GM12865 (cell line): ENCODE results near the gene ABAT.

Source experiments
- DNase-seq: peaks from one replicate; pipeline ENCODE4 v3.0.0; 2010; ENCODE audit warnings: low read depth
- H3K4me3 ChIP-seq: 2 replicates; pipeline ENCODE4 v1.5.1; 2011; ENCODE audit warnings: mild to moderate bottlenecking, low read depth, low read length, control low read depth
- CTCF ChIP-seq: IDR thresholded peaks from 2 replicates; pipeline ENCODE4 v1.5.1; 2011; ENCODE audit warnings: low read length, control low read depth, low read depth, inconsistent platforms; ENCODE audit not compliant: insufficient read depth; ENCODE audit errors: missing control alignments

The ABAT gene

GRCh38 chr16:8663192-8664089 is 11.0 kb upstream of the ABAT start:
- TF ChIP-seq CTCF: no peak
- no peak overlapping the region for H3K4me3 ChIP-seq
- peak; percentile 22 for DNase-seq

DNA sequence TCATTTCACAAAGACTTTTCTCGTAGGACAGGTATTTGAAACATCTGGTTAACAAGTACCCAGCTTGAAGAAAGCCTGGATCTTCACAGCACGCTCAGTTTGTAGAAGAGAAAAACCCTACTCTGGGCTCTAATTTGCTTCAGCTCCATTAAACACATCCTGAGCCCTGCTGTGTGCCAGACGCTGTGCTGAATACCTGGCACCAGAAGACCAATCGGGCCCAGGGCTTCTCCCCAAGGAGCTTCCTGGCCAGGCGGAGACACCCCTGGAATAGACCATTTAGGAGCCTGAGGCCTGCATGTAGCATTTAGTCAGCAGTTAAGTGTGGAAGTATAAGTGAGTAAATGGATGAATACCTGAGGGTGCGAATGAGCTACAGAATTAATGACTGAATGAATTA is 8.9 kb upstream of the ABAT start:
- no peak for TF ChIP-seq CTCF
- no peak for DNase-seq
- H3K4me3 ChIP-seq: no peak overlapping the region

DNA sequence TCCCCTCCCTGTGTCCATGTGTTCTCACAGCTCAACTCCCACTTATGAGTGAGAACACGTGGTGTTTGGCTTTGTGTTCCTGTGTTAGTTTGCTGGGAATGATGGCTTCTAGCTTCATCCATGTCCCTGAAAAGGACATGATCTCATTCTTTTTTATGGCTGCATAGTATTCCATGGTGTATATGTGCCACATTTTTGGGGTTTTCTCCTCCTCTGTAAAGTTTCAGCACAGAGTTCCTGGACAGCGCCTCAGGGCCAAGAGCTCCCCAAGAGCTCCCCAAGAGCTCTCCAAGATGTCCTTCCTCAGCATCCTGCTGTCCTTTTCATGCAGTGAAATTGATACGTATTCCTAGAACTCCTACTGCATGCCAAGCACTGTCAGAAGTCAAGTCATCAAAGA is 6.9 kb upstream of the ABAT start:
- no peak overlapping the region for H3K4me3 ChIP-seq
- DNase-seq: no peak
- TF ChIP-seq CTCF: no peak

DNA sequence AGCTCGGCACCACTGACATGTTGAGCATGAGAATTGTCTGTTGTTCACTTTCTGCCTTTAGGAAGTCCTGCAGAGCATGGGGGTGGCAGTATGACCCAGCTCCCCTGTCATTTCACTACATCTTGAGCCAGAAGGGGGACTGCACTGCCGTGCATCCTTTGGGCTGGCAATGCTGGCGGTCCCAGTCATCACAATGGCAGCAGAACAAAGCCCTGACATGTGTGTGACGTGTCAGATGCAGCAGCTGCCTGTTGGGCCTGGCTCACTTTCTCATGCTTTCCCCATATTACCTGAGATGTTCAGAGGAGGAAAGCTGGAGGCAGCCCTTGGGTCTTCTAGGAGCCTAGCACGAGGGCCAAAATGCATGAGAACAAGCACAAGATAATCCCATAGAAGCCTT is 6.3 kb upstream of the ABAT start:
- TF ChIP-seq CTCF: no peak
- H3K4me3 ChIP-seq: no peak overlapping the region
- DNase-seq: no peak

- H3K4me3 ChIP-seq: no peak overlapping the region
- DNase-seq: no peak
- no peak for TF ChIP-seq CTCF
Measured at GRCh38 chr16:8669481-8669880, 4.9 kb upstream of the ABAT start.

GRCh38 chr16:8670014-8670560 is 4.3 kb upstream of the ABAT start:
- H3K4me3 ChIP-seq: no peak overlapping the region
- TF ChIP-seq CTCF: no peak
- no peak for DNase-seq
